ENCODE data around the gene ATP6V1C2. TPM values are rescaled to one million over a fixed set of nuclear protein-coding genes. Genes with fewer than 3 reads are reported as not detected.

Gene ATP6V1C2
- total and polyA plus RNA-seq, 2 experiments from 2014 or later: 0.14 to 2.1 TPM

- TF ChIP-seq ETS1 (IDR thresholded peaks at IDR 0.05): no peak
- no peak for TF ChIP-seq POLR2AphosphoS5 (IDR thresholded peaks at IDR 0.05; ENCODE audit: low read depth)
- TF ChIP-seq STAT1 (IDR thresholded peaks at IDR 0.05; ENCODE audit: unreplicated experiment): no peak
- TF ChIP-seq CTCF (conservative IDR thresholded peaks at IDR 0.05; ENCODE audit: low read depth in 2 of 2): no peak
- TF ChIP-seq JUNB (IDR thresholded peaks at IDR 0.05; ENCODE audit: unreplicated experiment): no peak
- no peak for TF ChIP-seq NANOG (IDR thresholded peaks at IDR 0.05; ENCODE audit: borderline replicate concordance)
Measured at GRCh38 chr2:10819714-10820314, 98.4 kb downstream of the ATP6V1C2 start (continued).

- H3K36me3 Mint-ChIP-seq (ENCODE audit: low read depth): no peaks in the 10 kb centered on the region
- no peak for DNase-seq (ENCODE audit: low spot score)
- no peaks in the 10 kb centered on the region for H3K27me3 ChIP-seq (ENCODE audit: insufficient read depth)
- TF ChIP-seq CREB1 (CRISPR knock-in tag; IDR thresholded peaks at IDR 0.05; ENCODE audit: low read depth): no peak
- TF ChIP-seq CTCF (conservative IDR thresholded peaks at IDR 0.05; ENCODE audit: low read depth in 2 of 2): no peak
- TF ChIP-seq POLR2AphosphoS5 (IDR thresholded peaks at IDR 0.05; ENCODE audit: low read depth): no peak
- no peak for TF ChIP-seq ZNF331 (CRISPR knock-in tag; IDR thresholded peaks at IDR 0.05; ENCODE audit: low read depth)
- TF ChIP-seq ZNF114 (CRISPR knock-in tag; IDR thresholded peaks at IDR 0.05): no peak
- TF ChIP-seq ZNF462 (CRISPR knock-in tag; IDR thresholded peaks at IDR 0.05): no peak
- no peak for TF ChIP-seq EZH2phosphoT487 (IDR thresholded peaks at IDR 0.05; ENCODE audit: unreplicated experiment)
Measured at GRCh38 chr2:10820562-10820961, 99.1 kb downstream of the ATP6V1C2 start.

More at GRCh38 chr2:10820562-10820961, 99.1 kb downstream of the ATP6V1C2 start:
- H4K20me1 ChIP-seq (replicated peaks; ENCODE audit: insufficient read depth): no peaks in the 10 kb centered on the region
- ATAC-seq: no peak
- no peaks in the 10 kb centered on the region for H3K36me3 ChIP-seq (ENCODE audit: insufficient read depth)
- H3K9me3 Mint-ChIP-seq: no peaks in the 10 kb centered on the region
- no peaks in the 10 kb centered on the region for H3K79me2 ChIP-seq (replicated peaks; ENCODE audit: insufficient read depth)
- no peak overlapping the region for H3K4me3 ChIP-seq
- H2AFZ ChIP-seq: 0 out of 2 replicates have a peak overlapping the region, but pooled peaks have one; percentile 18
- H3K27ac ChIP-seq (ENCODE audit: low read depth): no peak overlapping the region
- no peaks in the 10 kb centered on the region for H3K9me2 ChIP-seq (ENCODE audit: insufficient read depth)
- no peaks in the 10 kb centered on the region for H3K4me1 ChIP-seq (ENCODE audit: insufficient read depth)
- no peaks in the 10 kb centered on the region for H3F3A ChIP-seq (replicated peaks; ENCODE audit: low read depth)
- no peaks in the 10 kb centered on the region for H3K4me1 Mint-ChIP-seq
- no peak overlapping the region for H3K4me3 Mint-ChIP-seq
- no peak overlapping the region for H3K4me2 ChIP-seq
- no peak overlapping the region for H3K27ac Mint-ChIP-seq
- H3K27me3 Mint-ChIP-seq (ENCODE audit: insufficient read depth, low read depth, poor library complexity): no peaks in the 10 kb centered on the region
